Measurements from ENCODE around the gene MAFG.

The MAFG gene

GRCh38 chr17:81888105-81888987 is 39.2 kb downstream of the MAFG start:
- ATAC-seq: no peak
- no peak for TF ChIP-seq TCF4 (CRISPR knock-in tag; IDR thresholded peaks at IDR 0.05; ENCODE audit: borderline replicate concordance)
- TF ChIP-seq CSDC2 (CRISPR knock-in tag; IDR thresholded peaks at IDR 0.05): no peak
- no peak for TF ChIP-seq ARNTL (CRISPR knock-in tag; IDR thresholded peaks at IDR 0.05; ENCODE audit: borderline replicate concordance, low read depth)
- TF ChIP-seq PPARA (CRISPR knock-in tag; IDR thresholded peaks at IDR 0.05; ENCODE audit: borderline replicate concordance): no peak
- TF ChIP-seq ESRRG (CRISPR knock-in tag; IDR thresholded peaks at IDR 0.05): no peak
- TF ChIP-seq ZFP30 (CRISPR knock-in tag; IDR thresholded peaks at IDR 0.05): no peak
- no peak for TF ChIP-seq RARB (CRISPR knock-in tag; IDR thresholded peaks at IDR 0.05)
- no peak for TF ChIP-seq ZFP3 (CRISPR knock-in tag; IDR thresholded peaks at IDR 0.05)
- TF ChIP-seq PATZ1 (CRISPR knock-in tag; IDR thresholded peaks at IDR 0.05; ENCODE audit: borderline replicate concordance): no peak
- TF ChIP-seq SNAI2 (CRISPR knock-in tag; IDR thresholded peaks at IDR 0.05): no peak
- TF ChIP-seq TOX (CRISPR knock-in tag; IDR thresholded peaks at IDR 0.05; ENCODE audit: borderline replicate concordance): no peak
- TF ChIP-seq ISL1 (CRISPR knock-in tag; IDR thresholded peaks at IDR 0.05): no peak
- no peak for TF ChIP-seq CREB5 (CRISPR knock-in tag; IDR thresholded peaks at IDR 0.05; ENCODE audit: low read depth)
- no peak for TF ChIP-seq OSR1 (CRISPR knock-in tag; IDR thresholded peaks at IDR 0.05)
- no peak for TF ChIP-seq POU6F1 (CRISPR knock-in tag; IDR thresholded peaks at IDR 0.05; ENCODE audit: borderline replicate concordance, low read depth)
- no peak for TF ChIP-seq TSHZ2 (CRISPR knock-in tag; IDR thresholded peaks at IDR 0.05)

- ATAC-seq: peak; percentile 42
- no peak for TF ChIP-seq ZNF565 (CRISPR knock-in tag; conservative IDR thresholded peaks at IDR 0.05; ENCODE audit: low read depth)
- TF ChIP-seq OSR1 (CRISPR knock-in tag; IDR thresholded peaks at IDR 0.05): no peak
Observed at GRCh38 chr17:81885869-81886548, 41.5 kb downstream of the MAFG start.

- ATAC-seq: no peak
- TF ChIP-seq BACH2 (CRISPR knock-in tag; IDR thresholded peaks at IDR 0.05; ENCODE audit: borderline replicate concordance) (no peak), ARNTL (CRISPR knock-in tag; IDR thresholded peaks at IDR 0.05; ENCODE audit: borderline replicate concordance, low read depth) (no peak), CSDC2 (CRISPR knock-in tag; IDR thresholded peaks at IDR 0.05) (no peak), TCF4 (CRISPR knock-in tag; IDR thresholded peaks at IDR 0.05; ENCODE audit: borderline replicate concordance) (no peak), ZNF8 (CRISPR knock-in tag; IDR thresholded peaks at IDR 0.05) (no peak), ISL1 (CRISPR knock-in tag; IDR thresholded peaks at IDR 0.05) (no peak), TOX (CRISPR knock-in tag; IDR thresholded peaks at IDR 0.05; ENCODE audit: borderline replicate concordance) (no peak), ESRRG (CRISPR knock-in tag; IDR thresholded peaks at IDR 0.05) (no peak), ZC3H10 (CRISPR knock-in tag; IDR thresholded peaks at IDR 0.05) (no peak), OSR1 (CRISPR knock-in tag; IDR thresholded peaks at IDR 0.05) (no peak), CREB5 (CRISPR knock-in tag; IDR thresholded peaks at IDR 0.05; ENCODE audit: low read depth) (no peak), PATZ1 (CRISPR knock-in tag; IDR thresholded peaks at IDR 0.05; ENCODE audit: borderline replicate concordance) (no peak), RARB (CRISPR knock-in tag; IDR thresholded peaks at IDR 0.05) (no peak)
Observed at GRCh38 chr17:81885454-81885853, 42.1 kb downstream of the MAFG start.
